HepG2 (cell line): Measurements from ENCODE around the gene UQCR10. TPM values are rescaled to one million over a fixed set of nuclear protein-coding genes. Genes with fewer than 3 reads are reported as not detected.
A peak's percentile ranks its signal among the peaks of the same experiment; 100 is the strongest.

ENCODE experiments used
- ARID3A ChIP-seq: IDR thresholded peaks from 2 replicates; pipeline ENCODE4 v1.6.1; 2012; ENCODE audit warnings: low read depth, low read length, improper control_type of control experiment
- CEBPG ChIP-seq: IDR thresholded peaks from 2 replicates; pipeline ENCODE4 v1.6.1; 2016
- ELF3 ChIP-seq: IDR thresholded peaks from 2 replicates; pipeline ENCODE4 v1.6.1; 2016; ENCODE audit warnings: missing genetic modification reagents, missing compliant biosample characterization
- FLYWCH1 ChIP-seq: sonication (generic); formaldehyde crosslinking; IDR thresholded peaks from 2 replicates; pipeline ENCODE4 v1.8.1; 2023; ENCODE audit warnings: mild to moderate bottlenecking, missing genetic modification reagents
- KLF13 ChIP-seq: sonication (generic); formaldehyde crosslinking; IDR thresholded peaks from 2 replicates; pipeline ENCODE4 v1.4.0; 2020; ENCODE audit warnings: mild to moderate bottlenecking, missing genetic modification reagents
- MYPOP ChIP-seq: sonication (generic); formaldehyde crosslinking; IDR thresholded peaks from 2 replicates; pipeline ENCODE4 v1.8.1; 2023; ENCODE audit warnings: mild to moderate bottlenecking, moderate library complexity, missing genetic modification reagents
- RAD21 ChIP-seq: fragments of 450-650 bp; formaldehyde crosslinking; IDR thresholded peaks from 2 replicates; pipeline ENCODE4 v1.5.0; 2020; ENCODE audit warnings: mild to moderate bottlenecking
- RBM22 ChIP-seq: fragments of 200-400 bp; formaldehyde crosslinking; optimal IDR thresholded peaks from 2 replicates; pipeline ENCODE3; 2017; ENCODE audit warnings: mild to moderate bottlenecking, low read length, moderate library complexity
- SIN3A ChIP-seq: IDR thresholded peaks from 2 replicates; pipeline ENCODE4 v1.6.1; 2011; ENCODE audit warnings: low read depth, mild to moderate bottlenecking, control low read depth, low read length, borderline replicate concordance
- STAT5B ChIP-seq: sonication (generic); formaldehyde crosslinking; IDR thresholded peaks from 2 replicates; pipeline ENCODE4 v1.4.0; 2020; ENCODE audit warnings: missing genetic modification reagents
- ZNF230 ChIP-seq: sonication (generic); formaldehyde crosslinking; IDR thresholded peaks from 2 replicates; pipeline ENCODE4 v1.4.0; 2020; ENCODE audit warnings: mild to moderate bottlenecking, missing genetic modification reagents
- ZNF264 ChIP-seq: sonication (generic); formaldehyde crosslinking; IDR thresholded peaks from 2 replicates; pipeline ENCODE4 v1.4.0; 2020; ENCODE audit warnings: missing genetic modification reagents
- ZNF276 ChIP-seq: sonication (generic); formaldehyde crosslinking; IDR thresholded peaks from 2 replicates; pipeline ENCODE4 v1.4.0; 2020; ENCODE audit warnings: mild to moderate bottlenecking, low read depth, missing genetic modification reagents
- ZNF431 ChIP-seq: sonication (generic); formaldehyde crosslinking; IDR thresholded peaks from 2 replicates; pipeline ENCODE4 v1.9.0; 2022; ENCODE audit warnings: missing genetic modification reagents, low read depth, mild to moderate bottlenecking, borderline replicate concordance
- ZNF660 ChIP-seq: sonication (generic); formaldehyde crosslinking; IDR thresholded peaks from 2 replicates; pipeline ENCODE4 v1.5.1; 2020; ENCODE audit warnings: mild to moderate bottlenecking, low read depth, missing genetic modification reagents, borderline replicate concordance
- polyA plus RNA-seq, 8 experiments: library from polyadenylated mRNA; depleted of rRNA in 3 of 8; stranded (reverse) in 7 of 8; unstranded in 1 of 8; fragments of >200 nt; fragmentation: Illumina TruSeq in 4 of 8; extraction: Trizol in 4 of 8; gene quantifications; 2 replicates each; pipeline versions ENCODE4 v1.2.1 to v1.2.3, GENCODE V29; 2011 to 2016; ENCODE audit warnings: low read depth in 4 of 8, missing spikeins in 1 of 8, mixed read lengths in 1 of 8; ENCODE audit not compliant: insufficient read depth in 1 of 8
- total RNA-seq, 5 experiments: library from RNA; depleted of rRNA; stranded (reverse); fragments of >200 nt; fragmentation: Illumina TruSeq; extraction: Trizol; gene quantifications; 2 replicates each; pipeline ENCODE4 v1.2.3, GENCODE V29; 2016; ENCODE audit warnings: low read depth in 1 of 5
- TF ChIP-seq, protein P1 (sequence below): IDR thresholded peaks from 2 replicates; pipeline ENCODE4 v1.6.1; 2016; ENCODE audit warnings: missing compliant biosample characterization, missing genetic modification reagents, borderline replicate concordance
- TF ChIP-seq, protein P2 (sequence below): sonication (generic); formaldehyde crosslinking; IDR thresholded peaks from 2 replicates; pipeline ENCODE4 v1.4.0; 2020; ENCODE audit warnings: mild to moderate bottlenecking, missing genetic modification reagents
- TF ChIP-seq, protein P3 (sequence below): sonication (generic); formaldehyde crosslinking; IDR thresholded peaks from 2 replicates; pipeline ENCODE4 v1.8.1; 2022; ENCODE audit warnings: mild to moderate bottlenecking, missing genetic modification reagents
- TF ChIP-seq, protein P4 (sequence below): IDR thresholded peaks from 2 replicates; pipeline ENCODE4 v1.6.1; 2018; ENCODE audit warnings: missing genetic modification reagents, mild to moderate bottlenecking, missing compliant biosample characterization

Gene UQCR10
- total and polyA plus RNA-seq, 2 of the 13 experiments (the other 11 are each of a cell fraction or from before 2014, with no cell fraction given): 225 to 232 TPM

DNA sequence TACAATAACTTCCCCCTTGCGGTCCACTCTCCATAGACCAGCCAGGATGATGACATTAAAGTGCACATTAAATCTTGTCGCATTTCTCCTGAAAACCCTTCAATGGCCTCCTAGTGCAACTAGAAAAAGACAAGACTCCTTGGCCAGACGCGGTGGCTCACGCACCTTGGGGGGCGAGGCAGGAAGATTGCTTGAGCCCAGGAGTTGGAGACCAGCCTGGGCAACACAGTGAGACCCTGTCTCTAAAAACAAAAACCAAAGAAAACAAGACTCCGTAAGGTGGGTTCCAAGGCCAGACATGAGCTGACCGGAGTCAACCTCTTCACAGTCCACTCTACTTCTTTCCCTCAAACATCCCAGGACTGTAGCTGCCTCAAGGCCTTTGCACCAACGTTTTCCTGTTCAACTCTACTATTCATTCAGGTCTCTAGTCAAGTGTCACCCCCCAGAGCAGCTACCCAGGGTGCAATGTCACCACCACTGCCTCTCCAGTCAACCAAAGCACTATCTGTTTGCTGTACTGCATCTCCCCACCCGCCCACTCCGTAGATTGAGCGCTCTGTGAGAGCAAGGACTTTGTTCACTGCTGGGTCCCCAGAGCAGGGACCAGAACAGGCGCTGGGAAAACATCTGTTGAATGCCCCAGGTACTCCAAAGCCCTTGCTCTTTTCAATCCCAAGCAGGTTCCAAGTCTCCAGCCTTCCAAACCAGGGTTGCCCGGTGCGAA, 1.1 kb upstream of the UQCR10 start (continued):
- TF ChIP-seq ZNF264 (CRISPR knock-in tag) (peak; percentile 26; the same call in 1 of the 2 replicates), ELF3 (CRISPR knock-in tag) (no peak), FLYWCH1 (CRISPR knock-in tag) (no peak), ZNF431 (CRISPR knock-in tag) (no peak), RBM22 (no peak), ARID3A (no peak), KLF13 (CRISPR knock-in tag) (0 out of 2 replicates have a peak, but pooled peaks have one; percentile 64), RAD21 (CRISPR knock-in tag) (peak; percentile 49), ZNF276 (CRISPR knock-in tag) (no peak), CEBPG (CRISPR knock-in tag) (no peak), STAT5B (no peak), ZNF230 (CRISPR knock-in tag) (peak; percentile 65; the same call in 1 of the 2 replicates), MYPOP (CRISPR knock-in tag) (peak; percentile 36; the same call in 1 of the 2 replicates), ZNF660 (CRISPR knock-in tag) (no peak), SIN3A (0 out of 2 replicates have a peak, but pooled peaks have one; percentile 22)
- TF ChIP-seq, protein P1, sequence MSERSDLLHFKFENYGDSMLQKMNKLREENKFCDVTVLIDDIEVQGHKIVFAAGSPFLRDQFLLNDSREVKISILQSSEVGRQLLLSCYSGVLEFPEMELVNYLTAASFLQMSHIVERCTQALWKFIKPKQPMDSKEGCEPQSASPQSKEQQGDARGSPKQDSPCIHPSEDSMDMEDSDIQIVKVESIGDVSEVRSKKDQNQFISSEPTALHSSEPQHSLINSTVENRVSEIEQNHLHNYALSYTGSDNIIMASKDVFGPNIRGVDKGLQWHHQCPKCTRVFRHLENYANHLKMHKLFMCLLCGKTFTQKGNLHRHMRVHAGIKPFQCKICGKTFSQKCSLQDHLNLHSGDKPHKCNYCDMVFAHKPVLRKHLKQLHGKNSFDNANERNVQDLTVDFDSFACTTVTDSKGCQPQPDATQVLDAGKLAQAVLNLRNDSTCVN: no peak
- TF ChIP-seq, protein P2, sequence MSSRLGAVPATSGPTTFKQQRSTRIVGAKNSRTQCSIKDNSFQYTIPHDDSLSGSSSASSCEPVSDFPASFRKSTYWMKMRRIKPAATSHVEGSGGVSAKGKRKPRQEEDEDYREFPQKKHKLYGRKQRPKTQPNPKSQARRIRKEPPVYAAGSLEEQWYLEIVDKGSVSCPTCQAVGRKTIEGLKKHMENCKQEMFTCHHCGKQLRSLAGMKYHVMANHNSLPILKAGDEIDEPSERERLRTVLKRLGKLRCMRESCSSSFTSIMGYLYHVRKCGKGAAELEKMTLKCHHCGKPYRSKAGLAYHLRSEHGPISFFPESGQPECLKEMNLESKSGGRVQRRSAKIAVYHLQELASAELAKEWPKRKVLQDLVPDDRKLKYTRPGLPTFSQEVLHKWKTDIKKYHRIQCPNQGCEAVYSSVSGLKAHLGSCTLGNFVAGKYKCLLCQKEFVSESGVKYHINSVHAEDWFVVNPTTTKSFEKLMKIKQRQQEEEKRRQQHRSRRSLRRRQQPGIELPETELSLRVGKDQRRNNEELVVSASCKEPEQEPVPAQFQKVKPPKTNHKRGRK (CRISPR knock-in tag): no peak
- TF ChIP-seq, protein P3, sequence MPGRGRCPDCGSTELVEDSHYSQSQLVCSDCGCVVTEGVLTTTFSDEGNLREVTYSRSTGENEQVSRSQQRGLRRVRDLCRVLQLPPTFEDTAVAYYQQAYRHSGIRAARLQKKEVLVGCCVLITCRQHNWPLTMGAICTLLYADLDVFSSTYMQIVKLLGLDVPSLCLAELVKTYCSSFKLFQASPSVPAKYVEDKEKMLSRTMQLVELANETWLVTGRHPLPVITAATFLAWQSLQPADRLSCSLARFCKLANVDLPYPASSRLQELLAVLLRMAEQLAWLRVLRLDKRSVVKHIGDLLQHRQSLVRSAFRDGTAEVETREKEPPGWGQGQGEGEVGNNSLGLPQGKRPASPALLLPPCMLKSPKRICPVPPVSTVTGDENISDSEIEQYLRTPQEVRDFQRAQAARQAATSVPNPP (CRISPR knock-in tag): 0 out of 2 replicates have a peak, but pooled peaks have one; percentile 8
- TF ChIP-seq, protein P4, sequence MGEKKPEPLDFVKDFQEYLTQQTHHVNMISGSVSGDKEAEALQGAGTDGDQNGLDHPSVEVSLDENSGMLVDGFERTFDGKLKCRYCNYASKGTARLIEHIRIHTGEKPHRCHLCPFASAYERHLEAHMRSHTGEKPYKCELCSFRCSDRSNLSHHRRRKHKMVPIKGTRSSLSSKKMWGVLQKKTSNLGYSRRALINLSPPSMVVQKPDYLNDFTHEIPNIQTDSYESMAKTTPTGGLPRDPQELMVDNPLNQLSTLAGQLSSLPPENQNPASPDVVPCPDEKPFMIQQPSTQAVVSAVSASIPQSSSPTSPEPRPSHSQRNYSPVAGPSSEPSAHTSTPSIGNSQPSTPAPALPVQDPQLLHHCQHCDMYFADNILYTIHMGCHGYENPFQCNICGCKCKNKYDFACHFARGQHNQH (CRISPR knock-in tag): no peak
